GM12874 (cell line): Measurements from ENCODE around the gene TMEM100.

Experiments used
- TF ChIP-seq, protein P1 (sequence below): IDR thresholded peaks from 2 replicates; pipeline ENCODE4 v1.5.1; 2011; ENCODE audit warnings: low read depth, mild to moderate bottlenecking, control low read depth, low read length, moderate library complexity; ENCODE audit not compliant: insufficient read depth

The TMEM100 gene

DNA sequence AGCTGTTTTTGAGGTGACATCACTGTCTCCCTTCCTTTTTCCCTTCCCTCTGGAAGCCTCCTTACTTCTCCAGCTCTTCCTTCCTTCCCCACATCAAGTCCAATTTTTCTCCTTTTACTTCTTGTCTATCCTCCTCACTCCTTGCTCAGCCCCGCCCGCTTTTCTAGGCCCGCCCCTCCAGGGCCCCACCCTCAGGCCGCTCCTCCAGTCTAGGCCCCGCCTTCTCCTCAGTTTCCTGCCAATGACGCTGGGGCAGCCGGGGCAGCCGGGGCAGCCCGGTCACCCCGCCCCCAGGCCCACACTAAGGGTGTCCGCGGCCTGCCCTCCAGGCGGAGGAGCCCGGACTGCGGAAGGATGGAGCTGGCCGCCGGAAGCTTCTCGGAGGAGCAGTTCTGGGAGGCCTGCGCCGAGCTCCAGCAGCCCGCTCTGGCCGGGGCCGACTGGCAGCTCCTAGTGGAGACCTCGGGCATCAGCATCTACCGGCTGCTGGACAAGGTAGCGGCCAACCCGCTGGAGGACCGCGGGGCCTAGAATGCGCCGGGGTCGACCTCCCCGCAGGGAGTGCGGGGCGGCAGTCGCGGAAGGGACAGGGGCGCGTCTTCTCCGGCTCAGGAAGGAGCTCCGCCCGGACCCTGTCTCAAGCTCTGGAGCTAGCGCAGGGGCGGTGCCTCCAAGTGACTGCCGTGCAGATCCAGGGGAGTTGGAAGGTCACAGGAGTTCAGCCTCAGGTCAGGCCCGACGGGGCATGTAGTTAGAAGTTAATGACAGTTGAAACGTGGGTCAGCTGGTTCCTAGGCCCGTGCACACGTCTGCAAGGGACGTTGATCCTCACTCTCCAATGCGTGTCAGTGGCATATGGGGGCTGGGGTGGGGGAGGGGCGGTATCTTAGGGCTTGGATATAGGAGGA is 28.3 kb upstream of the TMEM100 start, which contains the start of gene PCTP:
Gene PCTP (plus strand): TSS at position 302 of the 908 bp plus-strand sequence. CDS start 53 bp downstream, at position 355.
- TF ChIP-seq, protein P1, sequence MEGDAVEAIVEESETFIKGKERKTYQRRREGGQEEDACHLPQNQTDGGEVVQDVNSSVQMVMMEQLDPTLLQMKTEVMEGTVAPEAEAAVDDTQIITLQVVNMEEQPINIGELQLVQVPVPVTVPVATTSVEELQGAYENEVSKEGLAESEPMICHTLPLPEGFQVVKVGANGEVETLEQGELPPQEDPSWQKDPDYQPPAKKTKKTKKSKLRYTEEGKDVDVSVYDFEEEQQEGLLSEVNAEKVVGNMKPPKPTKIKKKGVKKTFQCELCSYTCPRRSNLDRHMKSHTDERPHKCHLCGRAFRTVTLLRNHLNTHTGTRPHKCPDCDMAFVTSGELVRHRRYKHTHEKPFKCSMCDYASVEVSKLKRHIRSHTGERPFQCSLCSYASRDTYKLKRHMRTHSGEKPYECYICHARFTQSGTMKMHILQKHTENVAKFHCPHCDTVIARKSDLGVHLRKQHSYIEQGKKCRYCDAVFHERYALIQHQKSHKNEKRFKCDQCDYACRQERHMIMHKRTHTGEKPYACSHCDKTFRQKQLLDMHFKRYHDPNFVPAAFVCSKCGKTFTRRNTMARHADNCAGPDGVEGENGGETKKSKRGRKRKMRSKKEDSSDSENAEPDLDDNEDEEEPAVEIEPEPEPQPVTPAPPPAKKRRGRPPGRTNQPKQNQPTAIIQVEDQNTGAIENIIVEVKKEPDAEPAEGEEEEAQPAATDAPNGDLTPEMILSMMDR: peak; percentile 66

DNA sequence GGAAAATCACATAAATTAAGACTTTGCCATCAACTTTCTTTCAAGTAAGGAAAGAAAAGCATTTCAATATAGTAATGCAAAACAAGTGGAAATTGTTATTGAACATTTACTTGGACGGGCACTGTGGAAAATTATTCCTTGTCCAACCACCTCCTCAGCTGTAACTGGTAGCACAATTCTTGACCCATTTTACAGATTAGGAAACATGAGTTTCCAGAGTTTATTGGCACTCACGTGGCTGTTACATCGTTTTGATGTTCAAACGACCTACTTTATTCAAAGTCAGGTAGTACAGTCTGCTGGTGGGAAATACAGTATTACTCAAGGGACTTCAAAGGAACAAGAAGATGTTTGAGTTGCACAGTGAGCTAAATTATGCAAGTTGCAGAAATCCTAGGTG is 27.3 kb upstream of the TMEM100 start:
- TF ChIP-seq, protein P1: no peak

GRCh38 chr17:55748841-55749240 is 26.2 kb upstream of the TMEM100 start:
- TF ChIP-seq, protein P1: no peak

DNA sequence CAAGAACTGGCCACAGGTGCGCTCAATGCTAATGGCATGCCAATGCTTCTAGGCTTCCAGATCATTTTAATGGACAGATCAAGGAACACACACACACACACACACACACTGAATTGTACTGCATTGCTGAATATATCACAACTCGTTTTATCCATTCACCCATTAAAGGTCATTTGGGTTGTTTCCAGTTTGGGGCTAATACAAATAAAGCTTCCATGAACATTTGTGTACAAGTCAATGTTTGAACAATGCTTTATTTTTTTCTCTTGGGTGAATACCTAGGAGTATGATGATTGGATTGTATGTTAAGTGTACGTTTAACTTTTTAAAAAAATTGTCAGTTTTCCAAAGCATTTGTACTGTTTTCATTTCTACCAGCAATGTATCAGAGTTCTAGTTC is 24.5 kb upstream of the TMEM100 start:
- TF ChIP-seq, protein P1: no peak

GRCh38 chr17:55746466-55746865 is 23.8 kb upstream of the TMEM100 start:
- TF ChIP-seq, protein P1: no peak

GRCh38 chr17:55745258-55745657 is 22.6 kb upstream of the TMEM100 start:
- TF ChIP-seq, protein P1: no peak

GRCh38 chr17:55743103-55743679 is 20.5 kb upstream of the TMEM100 start:
- TF ChIP-seq, protein P1: no peak
